Eye (tissue), 1 donor: ENCODE results near the gene MAG.
A peak's percentile ranks its signal among the peaks of the same experiment; 100 is the strongest.

Experiments used
- DNase-seq: peaks from one replicate; pipeline ENCODE4 v3.0.0-alpha.2; 2015

The MAG gene

DNA sequence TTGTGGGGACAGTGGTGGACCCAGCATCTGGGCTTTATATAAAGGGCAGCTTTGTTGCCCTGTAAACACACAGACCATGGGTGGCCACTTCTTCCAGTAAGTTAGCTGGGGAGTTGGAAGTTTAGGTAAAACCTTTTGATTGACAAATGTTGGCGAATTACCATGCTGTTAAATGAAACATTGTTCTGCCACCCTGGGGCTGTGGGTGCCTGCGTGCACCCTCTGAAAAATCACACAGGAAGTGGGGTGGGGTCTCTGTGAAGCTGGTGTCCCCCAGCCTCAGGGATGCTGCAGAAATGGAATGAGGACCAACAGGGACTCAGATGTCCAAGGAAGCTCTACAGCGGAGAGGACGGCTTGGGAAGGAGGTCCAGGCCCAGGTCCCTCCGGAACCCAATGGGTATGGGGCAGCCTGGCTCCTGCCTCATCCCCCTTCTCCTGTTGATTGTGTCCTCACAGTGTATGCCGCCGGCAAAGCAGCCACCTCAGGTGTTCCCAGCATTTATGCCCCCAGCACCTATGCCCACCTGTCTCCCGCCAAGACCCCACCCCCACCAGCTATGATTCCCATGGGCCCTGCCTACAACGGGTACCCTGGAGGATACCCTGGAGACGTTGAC lies 26.0 kb upstream of the MAG start:
- DNase-seq, result no peak

DNA sequence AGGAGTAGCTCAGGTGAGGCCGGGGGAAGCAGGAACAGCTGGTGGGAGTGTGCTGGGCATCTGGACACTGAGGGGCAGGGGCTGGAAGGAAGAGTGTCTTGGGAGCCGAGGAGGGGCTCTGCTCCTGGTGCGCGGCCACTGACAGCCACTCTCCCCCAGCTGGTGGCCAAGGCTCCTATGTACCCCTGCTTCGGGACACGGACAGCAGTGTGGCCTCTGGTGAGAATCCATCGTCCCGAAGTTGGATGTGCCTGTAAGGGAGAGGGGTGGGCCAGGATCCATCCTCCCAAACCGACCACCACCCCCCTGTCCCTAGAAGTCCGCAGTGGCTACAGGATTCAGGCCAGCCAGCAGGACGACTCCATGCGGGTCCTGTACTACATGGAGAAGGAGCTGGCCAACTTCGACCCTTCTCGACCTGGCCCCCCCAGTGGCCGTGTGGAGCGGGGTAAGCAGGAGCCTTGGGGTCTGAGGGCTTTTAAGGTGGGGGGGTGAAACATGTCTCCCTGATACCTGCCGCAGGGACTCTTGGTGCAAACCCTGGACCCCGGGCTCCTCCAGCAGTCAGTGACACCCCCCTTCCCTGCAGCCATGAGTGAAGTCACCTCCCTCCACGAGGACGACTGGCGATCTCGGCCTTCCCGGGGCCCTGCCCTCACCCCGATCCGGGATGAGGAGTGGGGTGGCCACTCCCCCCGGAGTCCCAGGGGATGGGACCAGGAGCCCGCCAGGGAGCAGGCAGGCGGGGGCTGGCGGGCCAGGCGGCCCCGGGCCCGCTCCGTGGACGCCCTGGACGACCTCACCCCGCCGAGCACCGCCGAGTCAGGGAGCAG lies 25.2 kb upstream of the MAG start:
- no peak for DNase-seq

DNA sequence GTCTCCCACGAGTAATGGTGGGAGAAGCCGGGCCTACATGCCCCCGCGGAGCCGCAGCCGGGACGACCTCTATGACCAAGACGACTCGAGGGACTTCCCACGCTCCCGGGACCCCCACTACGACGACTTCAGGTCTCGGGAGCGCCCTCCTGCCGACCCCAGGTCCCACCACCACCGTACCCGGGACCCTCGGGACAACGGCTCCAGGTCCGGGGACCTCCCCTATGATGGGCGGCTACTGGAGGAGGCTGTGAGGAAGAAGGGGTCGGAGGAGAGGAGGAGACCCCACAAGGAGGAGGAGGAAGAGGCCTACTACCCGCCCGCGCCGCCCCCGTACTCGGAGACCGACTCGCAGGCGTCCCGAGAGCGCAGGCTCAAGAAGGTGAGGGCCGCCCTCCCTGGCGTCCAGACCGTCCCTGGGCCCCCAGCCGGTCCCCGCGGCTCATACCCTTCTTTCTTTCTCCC lies 24.6 kb upstream of the MAG start:
- DNase-seq, result no peak

DNA sequence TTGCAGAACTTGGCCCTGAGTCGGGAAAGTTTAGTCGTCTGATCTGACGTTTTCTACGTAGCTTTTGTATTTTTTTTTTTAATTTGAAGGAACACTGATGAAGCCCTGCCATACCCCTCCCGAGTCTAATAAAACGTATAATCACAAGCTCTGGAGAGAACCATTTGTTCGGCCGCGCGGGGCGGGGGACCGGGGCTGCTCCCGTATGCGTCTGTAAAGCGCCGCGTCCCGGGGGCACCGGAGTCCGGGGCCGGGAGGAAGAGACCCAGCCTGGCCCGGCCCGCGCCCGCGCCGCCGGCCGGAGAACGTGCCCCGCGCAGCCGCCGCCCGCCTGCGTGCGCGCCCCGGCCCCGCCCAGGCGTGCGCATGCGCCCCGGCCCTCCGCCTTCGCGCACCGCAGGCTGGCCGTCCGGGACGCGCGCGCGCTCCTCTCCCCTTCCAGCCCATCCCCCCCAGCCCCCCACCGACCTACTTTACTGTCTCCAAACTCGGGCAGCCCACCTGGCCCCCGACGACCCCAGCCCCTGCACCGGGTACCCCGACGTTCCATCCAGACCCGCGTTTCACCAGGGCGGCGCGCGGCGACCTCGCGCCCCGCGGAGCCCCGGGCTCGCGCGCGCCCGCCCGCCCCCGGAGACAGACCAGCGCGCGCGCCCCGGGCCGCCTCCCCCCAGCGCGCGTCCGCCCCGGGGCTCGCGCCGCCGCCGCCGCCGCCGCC lies 24.0 kb upstream of the MAG start:
- DNase-seq, result peak; percentile 90

DNA sequence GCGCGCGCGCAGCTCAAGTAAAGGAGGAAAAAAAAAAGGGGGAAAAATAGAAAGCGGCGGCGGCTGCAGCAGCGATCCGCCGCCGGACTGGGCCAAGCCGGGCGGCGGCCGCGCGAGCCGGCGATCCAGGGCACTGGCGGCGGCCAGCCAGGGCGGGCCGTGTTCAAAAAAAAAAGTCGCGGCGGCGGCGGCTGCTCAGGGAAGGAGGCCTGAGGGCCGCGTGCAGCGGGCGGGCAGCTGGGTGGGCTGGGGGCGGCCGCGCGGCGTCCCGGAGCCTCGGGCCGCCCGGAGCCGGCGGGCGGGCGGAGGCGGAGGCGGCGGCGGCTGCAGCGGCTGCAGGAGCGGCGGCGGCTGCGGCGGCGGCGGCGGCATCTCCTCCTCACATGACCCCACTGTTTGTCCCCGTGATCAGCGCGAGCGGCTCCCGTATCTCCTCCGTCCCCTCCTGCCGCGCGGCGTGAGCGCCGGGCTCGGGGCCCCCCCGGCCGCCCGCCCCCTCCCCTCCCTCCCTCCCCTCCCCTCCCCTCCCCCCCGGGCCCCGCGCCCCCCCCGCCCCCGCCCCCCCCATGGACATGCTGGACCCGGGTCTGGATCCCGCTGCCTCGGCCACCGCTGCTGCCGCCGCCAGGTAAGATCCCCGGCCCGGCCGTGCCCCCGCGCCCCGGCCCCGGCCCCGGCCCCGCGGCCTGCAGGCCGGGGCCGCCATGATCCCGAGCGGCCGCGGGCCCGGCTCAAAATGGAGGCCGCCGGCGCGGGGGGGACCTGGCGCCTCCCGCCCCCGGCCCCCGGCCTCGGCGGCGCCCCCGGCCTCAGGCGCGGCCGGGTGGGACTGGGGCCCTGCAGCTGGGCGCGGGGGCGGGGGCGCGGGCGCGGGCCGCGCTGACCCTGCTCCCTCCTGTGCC lies 23.2 kb upstream of the MAG start, which contains the start of gene USF2:
Gene USF2, plus strand, starts transcription at position 427 of the 902 bp plus-strand sequence. Its CDS starts 140 bp downstream, at position 567.
- DNase-seq, result peak; percentile 85

DNA sequence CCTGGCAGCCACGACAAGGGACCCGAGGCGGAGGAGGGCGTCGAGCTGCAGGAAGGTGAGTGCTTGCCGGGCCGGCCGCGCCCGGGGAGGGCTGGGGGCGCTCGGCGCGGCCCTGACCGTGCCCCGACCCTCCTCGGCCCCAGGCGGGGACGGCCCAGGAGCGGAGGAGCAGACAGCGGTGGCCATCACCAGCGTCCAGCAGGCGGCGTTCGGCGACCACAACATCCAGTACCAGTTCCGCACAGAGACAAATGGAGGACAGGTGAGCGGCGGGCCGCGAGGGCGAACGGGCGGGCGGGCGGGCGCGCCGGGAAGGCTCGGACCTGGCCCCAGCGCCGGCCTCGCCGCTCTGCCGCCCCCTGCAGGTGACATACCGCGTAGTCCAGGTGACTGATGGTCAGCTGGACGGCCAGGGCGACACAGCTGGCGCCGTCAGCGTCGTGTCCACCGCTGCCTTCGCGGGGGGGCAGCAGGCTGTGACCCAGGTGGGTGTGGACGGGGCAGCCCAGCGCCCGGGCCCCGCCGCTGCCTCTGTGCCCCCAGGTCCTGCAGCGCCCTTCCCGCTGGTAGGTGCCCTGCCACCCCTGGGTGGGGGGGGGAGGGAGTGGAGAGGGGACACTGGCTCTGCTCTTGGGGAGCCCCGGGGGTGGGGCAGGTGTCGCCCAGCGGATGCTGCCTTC lies 22.4 kb upstream of the MAG start:
- DNase-seq, result peak; percentile 91

DNA sequence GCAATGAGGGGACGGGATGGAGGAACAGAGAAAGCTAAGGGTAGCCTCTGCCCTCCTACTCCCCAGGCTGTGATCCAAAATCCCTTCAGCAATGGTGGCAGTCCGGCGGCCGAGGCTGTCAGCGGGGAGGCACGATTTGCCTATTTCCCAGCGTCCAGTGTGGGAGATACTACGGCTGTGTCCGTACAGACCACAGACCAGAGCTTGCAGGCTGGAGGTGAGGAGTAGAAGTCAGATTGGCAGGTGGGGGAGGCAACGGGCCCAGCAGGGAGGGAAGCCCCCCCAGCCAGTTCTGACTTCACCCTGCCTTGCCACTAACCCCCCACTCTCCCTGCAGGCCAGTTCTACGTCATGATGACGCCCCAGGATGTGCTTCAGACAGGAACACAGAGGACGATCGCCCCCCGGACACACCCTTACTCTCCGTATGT lies 21.6 kb upstream of the MAG start:
- no peak for DNase-seq

DNA sequence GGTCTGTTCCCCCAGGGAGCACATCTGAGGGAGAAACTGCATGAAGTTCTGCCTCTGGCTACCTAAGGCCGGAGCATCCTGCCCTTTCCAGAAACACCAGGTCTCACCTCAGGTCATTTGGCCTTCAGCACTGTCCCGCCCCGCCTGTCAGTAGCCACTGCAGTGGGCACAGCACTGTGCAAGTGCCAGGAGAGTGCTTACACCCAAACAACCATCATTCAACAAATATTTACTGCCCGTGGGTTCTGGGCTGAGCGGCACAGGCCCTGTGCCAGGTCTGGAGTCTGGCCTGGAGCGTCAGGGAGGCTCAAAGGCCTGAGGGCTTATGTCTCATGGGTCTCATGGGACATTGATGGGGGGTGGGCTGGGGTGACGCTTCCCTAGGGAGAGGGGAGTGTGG lies 20.4 kb upstream of the MAG start:
- no peak for DNase-seq

DNA sequence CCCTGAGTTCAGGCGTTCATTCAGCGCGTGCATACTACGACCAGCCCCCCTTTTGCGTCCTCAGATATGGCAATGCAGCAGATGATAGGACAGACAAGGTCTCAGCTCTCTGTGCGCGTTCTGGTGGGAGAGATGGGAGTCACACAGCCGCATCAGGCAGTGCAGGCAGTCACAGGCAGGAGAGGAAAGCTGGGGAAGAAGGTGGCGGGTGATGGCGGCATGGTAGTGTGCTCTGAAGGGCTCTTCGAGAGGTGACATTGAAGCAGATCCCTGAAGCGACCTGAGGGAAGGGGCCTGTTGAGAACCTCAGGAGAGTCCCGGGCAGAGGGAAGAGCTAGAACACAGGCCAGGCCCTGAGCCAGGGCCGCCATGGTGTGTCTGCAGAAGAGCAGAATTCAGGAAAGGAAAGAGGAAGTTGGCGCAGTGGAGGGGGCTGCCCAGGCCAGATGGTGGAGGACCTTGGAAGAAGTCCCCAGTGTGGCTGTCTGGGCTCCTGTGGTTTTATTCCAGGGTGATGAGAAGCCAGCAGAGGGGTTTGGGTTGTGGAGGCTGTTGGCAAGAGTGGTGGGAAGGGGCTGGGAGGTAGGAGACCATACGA lies 19.7 kb upstream of the MAG start:
- no peak for DNase-seq

DNA sequence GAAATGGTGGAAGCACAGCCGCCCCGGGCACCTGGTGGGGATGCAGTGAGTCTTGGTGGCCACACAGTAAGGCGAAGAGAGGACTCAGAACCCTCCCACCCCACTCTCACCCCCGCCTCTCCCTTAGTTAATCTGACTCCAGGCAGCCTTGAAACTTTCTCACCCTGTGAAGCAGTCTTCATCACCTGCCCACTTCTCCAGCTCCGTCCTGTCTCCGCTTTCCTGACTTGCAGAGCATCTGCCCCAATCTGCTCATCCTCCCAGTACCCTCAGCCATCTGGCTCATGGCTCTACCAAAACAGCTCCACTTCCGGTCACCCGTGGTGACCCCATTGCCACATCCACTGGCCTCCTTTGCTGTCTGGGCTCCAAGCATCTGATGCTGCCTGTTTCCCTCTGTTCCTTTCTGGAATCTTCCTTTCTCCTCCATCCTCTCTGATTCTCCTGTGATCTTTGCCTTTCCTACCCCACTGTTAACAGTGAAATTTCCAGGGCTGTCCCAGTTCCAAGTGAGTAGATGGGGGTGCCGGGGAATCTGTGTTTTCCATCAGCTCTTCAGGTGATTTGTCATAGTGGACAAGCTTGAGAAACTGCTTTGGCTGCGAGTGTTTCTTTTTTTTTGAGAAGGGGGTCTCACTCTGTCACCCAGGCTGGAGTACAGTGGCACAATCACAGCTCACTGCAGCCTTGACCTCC lies 18.9 kb upstream of the MAG start:
- DNase-seq, result no peak

DNA sequence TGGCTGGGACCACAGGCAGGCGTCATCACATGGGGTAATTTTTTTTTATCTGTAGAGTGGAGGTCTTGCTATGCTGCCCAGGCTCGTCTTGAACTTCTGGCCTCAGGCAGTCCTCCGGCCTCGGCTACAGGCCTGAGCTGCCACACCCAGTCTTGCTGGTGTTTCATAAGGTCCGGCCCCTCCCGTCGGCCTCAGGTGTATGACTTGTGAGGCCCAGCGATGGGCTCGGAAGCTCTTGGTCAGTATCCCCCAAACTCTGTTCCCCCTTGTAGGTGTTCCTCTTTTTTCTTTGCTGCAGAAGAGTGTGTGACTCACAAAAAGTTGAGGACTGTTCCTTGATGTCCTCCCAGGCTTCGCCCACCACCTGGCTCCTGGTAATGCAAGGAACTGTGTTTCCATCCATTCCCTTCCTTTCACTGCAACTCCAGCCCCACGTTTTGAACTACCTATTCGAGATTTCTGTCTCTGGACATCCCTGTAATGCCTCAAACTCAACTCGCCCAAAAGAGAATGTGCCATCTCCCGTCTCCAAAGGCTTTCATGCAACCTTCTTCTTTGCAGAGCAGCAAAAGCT lies 18.2 kb upstream of the MAG start:
- no peak for DNase-seq

DNA sequence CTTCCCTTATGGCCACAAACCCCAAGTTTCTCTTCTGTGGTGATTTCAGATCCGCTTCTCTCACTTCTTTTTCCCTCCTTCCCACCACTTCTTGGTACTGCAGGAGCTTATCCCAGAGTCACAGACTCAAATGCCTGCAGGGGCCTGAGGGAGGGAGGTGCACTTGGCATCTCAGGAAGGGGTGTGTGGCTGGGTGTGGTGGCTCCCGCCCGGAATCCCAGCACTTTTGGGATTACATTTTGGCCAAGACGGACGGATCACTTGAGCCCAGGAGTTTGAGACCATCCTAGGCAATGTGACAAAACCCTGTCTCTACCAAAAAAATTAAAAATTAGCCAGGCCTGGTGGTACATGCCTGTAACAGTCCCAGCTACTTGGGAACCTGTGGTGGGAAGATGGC lies 17.6 kb upstream of the MAG start:
- no peak for DNase-seq

DNA sequence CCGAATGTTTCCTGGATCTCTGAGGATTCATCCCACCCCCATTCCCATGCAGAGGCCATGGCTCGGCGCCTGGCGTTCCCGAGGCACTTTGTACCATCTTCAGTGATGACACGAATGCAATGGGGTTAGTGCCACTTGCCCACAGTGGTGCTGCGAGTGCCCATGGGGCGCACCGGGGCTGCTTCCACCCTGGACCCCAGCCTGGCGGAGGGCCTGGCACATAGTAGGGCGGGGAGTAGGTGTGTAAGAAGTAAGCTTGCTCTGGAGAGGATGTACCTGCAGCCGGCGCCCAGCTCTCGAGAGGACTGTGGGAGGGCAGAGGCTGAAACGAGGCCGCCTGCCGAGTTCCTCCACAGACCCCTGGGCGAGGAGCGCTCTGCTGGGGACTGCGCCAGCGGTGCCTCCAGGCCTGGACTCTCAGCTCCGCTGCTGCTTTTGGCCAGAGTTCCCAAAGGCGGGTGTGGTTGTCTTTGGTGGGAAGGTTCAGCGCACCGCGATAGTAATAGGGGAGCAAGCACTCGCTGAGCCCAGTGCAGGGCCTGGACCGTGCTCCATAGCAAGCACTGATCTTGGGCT lies 15.2 kb upstream of the MAG start:
- no peak for DNase-seq

DNA sequence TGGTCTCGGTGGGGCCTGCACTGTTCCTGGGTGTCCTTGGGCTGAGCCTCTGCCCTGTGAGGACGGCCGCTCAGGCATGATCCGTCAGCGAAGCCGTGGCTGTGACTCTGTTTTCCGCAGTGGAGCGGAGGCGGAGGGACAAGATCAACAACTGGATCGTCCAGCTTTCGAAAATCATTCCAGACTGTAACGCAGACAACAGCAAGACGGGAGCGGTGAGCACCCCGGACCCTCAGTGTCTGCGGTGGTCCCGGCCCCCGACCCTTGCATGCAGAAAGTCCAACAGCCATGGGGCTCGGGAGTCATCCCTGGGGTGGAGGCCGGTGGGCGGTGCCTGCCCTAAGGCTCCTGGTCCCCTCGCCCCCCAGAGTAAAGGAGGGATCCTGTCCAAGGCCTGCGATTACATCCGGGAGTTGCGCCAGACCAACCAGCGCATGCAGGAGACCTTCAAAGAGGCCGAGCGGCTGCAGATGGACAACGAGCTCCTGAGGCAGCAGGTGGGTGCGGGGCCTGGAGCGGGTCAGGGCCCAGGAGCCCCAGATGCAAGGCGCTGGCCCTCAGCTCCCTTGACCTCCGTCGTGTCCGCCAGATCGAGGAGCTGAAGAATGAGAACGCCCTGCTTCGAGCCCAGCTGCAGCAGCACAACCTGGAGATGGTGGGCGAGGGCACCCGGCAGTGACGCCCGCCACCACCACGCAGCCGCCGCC lies 13.2 kb upstream of the MAG start:
- no peak for DNase-seq

DNA sequence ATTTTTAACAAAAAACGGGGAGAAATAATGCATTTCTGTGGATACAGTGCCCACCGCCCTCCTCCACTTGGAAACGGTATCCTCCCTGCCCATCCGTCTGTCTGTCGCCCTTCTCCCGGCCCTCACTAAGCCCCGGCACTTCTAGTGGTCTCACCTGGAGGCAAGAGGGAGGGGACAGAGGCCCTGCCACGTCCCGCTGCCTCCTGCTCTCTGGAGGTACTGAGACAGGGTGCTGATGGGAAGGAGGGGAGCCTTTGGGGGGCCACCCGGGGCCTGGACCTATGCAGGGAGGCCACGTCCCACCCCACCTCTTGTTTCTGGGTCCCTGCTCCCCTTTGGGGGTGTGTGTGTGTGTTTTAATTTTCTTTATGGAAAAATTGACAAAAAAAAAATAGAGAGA lies 12.6 kb upstream of the MAG start:
- no peak for DNase-seq

DNA sequence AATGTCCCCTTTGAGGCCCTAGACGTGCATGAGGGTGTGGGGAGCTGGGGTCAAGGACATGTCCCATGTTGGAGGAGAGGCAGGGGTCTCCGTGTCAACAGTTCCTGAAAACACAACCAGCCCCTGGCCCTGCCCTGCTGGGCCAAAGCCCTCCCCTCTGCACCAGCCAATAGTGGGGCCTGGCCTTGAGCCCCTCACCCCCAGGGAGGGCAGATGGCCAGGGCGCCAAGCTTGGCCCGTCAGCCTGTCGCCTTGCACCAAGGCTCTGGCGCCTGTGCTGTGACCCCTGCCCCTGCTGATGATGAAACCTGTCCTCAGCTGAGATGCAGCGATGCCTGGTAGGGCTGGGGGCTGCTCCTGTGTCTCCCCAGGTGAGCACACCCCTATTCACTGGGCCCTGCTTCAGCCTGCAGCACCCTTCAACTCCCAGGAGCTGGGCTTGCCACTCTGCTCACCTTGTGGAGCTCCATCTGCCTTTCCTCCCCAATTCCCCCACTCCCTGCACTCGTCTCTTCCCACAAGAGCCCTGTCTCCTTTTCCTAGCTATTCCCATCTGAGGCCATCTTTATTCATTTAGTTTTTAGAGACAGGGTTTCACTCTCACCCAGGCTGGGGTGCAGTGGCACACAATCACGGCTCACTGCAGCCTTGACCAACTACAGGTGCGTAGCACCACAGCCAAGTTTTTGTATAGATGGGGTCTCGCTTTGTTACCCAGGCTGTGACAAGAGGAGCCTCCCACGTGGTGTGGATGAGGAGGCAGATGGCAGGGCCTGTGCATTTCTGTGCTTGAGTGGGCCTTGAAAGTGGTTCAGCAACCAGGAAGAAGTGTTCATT lies 11.8 kb upstream of the MAG start:
- no peak for DNase-seq

DNA sequence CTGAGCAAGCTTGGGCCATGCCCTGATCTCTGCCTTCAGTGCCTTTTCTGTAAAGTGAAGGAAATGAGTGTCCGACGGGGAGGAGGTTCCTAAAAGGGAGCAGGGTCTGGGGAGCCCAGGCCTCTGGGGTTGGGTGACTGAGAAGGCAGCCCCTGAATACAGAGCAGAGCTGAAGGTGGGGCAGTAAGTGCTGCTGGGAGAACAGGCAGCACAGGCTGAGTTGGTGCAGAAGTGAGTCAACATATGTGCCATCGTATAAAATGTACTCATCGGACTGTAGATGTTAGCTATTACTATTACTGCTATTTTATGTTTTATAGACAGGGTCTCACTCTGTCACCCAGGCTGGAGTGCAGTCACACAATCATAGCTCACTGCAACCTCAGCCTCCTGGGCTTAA lies 10.7 kb upstream of the MAG start:
- DNase-seq, result no peak
